Measurements from ENCODE around the gene ATG14. TPM values are rescaled to one million over a fixed set of nuclear protein-coding genes. Genes with fewer than 3 reads are reported as not detected.

Gene ATG14
- total and polyA plus RNA-seq, 2 of the 8 experiments (the other 6 are each of a cell fraction or from before 2014, with no cell fraction given), result 4.9 to 10.8 TPM

GRCh38 chr14:55347040-55347439 is 64.6 kb downstream of the ATG14 start:
- no peak overlapping the region for H2BK20ac ChIP-seq (ENCODE audit: low read length)
- H3K27ac ChIP-seq (ENCODE audit: low read depth, low read length), result no peak overlapping the region
- ChIA-PET CTCF (ENCODE audit: partially characterized antibody) (interaction anchor here (0.8 to 1.5 kb wide), 3 partner anchors 8 to 101 kb away, joined by 3 to 10 read pairs (median 4); no protein-coding TSS in a partner anchor), POLR2A (ENCODE audit: partially characterized antibody) (interaction anchor here (0.9 to 1.4 kb wide), 2 partner anchors 8 to 9 kb away, joined by 3 to 4 read pairs; no protein-coding TSS in a partner anchor)
- no peak overlapping the region for H4K5ac ChIP-seq (ENCODE audit: insufficient read length, low read depth, low read length)
- peaks cover 0 to 6% of the 10 kb centered on the region in 2 experiments for H4K20me1 ChIP-seq (replicated peaks in 1 of 2; ENCODE audit: control insufficient read depth in 1 of 2, insufficient read depth in 2 of 2, low read length in 2 of 2)
- WGBS, 2 experiments (ENCODE audit: extremely low coverage in 1 of 2, insufficient coverage in 1 of 2, insufficient read length in 1 of 2, insufficient replicate concordance in 2 of 2, low coverage in 1 of 2, low lambda C conversion rate in 2 of 2, missing lambda C conversion rate in 1 of 2), result 91% methylated on average over 1 of the region's 1 CpG; no CpG with 5 or more reads in 1 of the 2 experiments
- peaks cover 0 to 24% of the 10 kb centered on the region in 2 experiments; a peak in 2 of 4 replicates for H3K79me2 ChIP-seq (ENCODE audit: control insufficient read depth in 1 of 2, insufficient read depth in 2 of 2, low read length in 2 of 2)
- H3K4me3 ChIP-seq (ENCODE audit: extremely low read depth in 1 of 4, insufficient read depth in 2 of 4, low read depth in 3 of 4, low read length in 4 of 4), result no peak overlapping the region
- no peaks in the 10 kb centered on the region for H3K4me1 ChIP-seq (replicated peaks in 1 of 4; ENCODE audit: control insufficient read depth in 3 of 4, insufficient read depth in 4 of 4, low read length in 3 of 4)
- no peak overlapping the region for H4K91ac ChIP-seq (replicated peaks; ENCODE audit: insufficient read length, low read length)
- no peak overlapping the region for H3K9ac ChIP-seq (replicated peaks in 1 of 4; ENCODE audit: extremely low read depth in 1 of 4, low read depth in 3 of 4, low read length in 3 of 4)
- H2BK12ac ChIP-seq (ENCODE audit: low read depth, low read length), result no peak overlapping the region
- H2BK120ac ChIP-seq (replicated peaks; ENCODE audit: low read depth, low read length), result no peak overlapping the region
- no peak overlapping the region for H3K18ac ChIP-seq (ENCODE audit: extremely low read depth, low read length)
- no peak overlapping the region for H3K56ac ChIP-seq (replicated peaks; ENCODE audit: insufficient read length, low read depth, low read length)
- peaks cover 0 to 12% (median 3%) of the 10 kb centered on the region in 4 experiments; a peak in 4 of 8 replicates for H3K36me3 ChIP-seq (ENCODE audit: control insufficient read depth in 2 of 4, insufficient read depth in 4 of 4, low read length in 3 of 4)
- no peak overlapping the region for H3K23ac ChIP-seq (ENCODE audit: insufficient read length)
- H2AK5ac ChIP-seq (ENCODE audit: low read depth, low read length), result no peak overlapping the region
- no peak overlapping the region for H2BK5ac ChIP-seq (ENCODE audit: low read depth, low read length)
- no peaks in the 10 kb centered on the region for H3K9me3 ChIP-seq (ENCODE audit: insufficient read depth in 2 of 2, low read depth in 1 of 2, low read length in 1 of 2)
- H3K79me1 ChIP-seq (ENCODE audit: low read depth, low read length), result peaks cover 4% of the 10 kb centered on the region; the same call in 1 of the 2 replicates
- FAIRE-seq (no peak), DNase-seq (ENCODE audit: low read depth in 1 of 2, low spot score in 2 of 2) (no peak)
- H3K4ac ChIP-seq (replicated peaks; ENCODE audit: insufficient read length, low read depth, low read length), result no peak overlapping the region
- H2AFZ ChIP-seq (ENCODE audit: low read length), result no peak overlapping the region
- no peaks in the 10 kb centered on the region for H3K23me2 ChIP-seq (ENCODE audit: low read depth, low read length)
- no peak overlapping the region for H2BK15ac ChIP-seq (ENCODE audit: low read length)
- H3K27me3 ChIP-seq (replicated peaks in 1 of 4; ENCODE audit: control insufficient read depth in 3 of 4, extremely low read depth in 1 of 4, insufficient read depth in 3 of 4, low read length in 3 of 4), result peaks cover 0 to 2% (median 0%) of the 10 kb centered on the region in 4 experiments; a peak in 1 of 7 replicates
- H3K4me2 ChIP-seq (ENCODE audit: insufficient read depth in 1 of 2, low read depth in 2 of 2, low read length in 2 of 2), result no peak overlapping the region
- no peak overlapping the region for H3K14ac ChIP-seq (ENCODE audit: insufficient read length)
- no peak overlapping the region for H4K8ac ChIP-seq (ENCODE audit: extremely low read depth, insufficient read depth, low read length)
- TF ChIP-seq EZH2 (IDR thresholded peaks at IDR 0.05; ENCODE audit: low read depth, low read length, severe bottlenecking) (no peak), CTCF (IDR thresholded peaks at IDR 0.05; ENCODE audit: control extremely low read depth in 1 of 3, insufficient read depth in 1 of 3, low read depth in 1 of 3, low read length in 3 of 3) (no peak), CEBPB (IDR thresholded peaks at IDR 0.05; ENCODE audit: low read depth, low read length) (no peak), KDM1A (IDR thresholded peaks at IDR 0.05; ENCODE audit: borderline replicate concordance, low read length) (no peak), POU5F1 (IDR thresholded peaks at IDR 0.05; ENCODE audit: low read depth, low read length) (no peak), BRCA1 (IDR thresholded peaks at IDR 0.05; ENCODE audit: low read depth, low read length) (no peak), PHF8 (conservative IDR thresholded peaks at IDR 0.05; ENCODE audit: low read depth, low read length) (no peak), TEAD4 (IDR thresholded peaks at IDR 0.05; ENCODE audit: low read depth, low read length) (no peak), JUND (IDR thresholded peaks at IDR 0.05; ENCODE audit: low read length) (no peak)
- TF ChIP-seq, protein P1, sequence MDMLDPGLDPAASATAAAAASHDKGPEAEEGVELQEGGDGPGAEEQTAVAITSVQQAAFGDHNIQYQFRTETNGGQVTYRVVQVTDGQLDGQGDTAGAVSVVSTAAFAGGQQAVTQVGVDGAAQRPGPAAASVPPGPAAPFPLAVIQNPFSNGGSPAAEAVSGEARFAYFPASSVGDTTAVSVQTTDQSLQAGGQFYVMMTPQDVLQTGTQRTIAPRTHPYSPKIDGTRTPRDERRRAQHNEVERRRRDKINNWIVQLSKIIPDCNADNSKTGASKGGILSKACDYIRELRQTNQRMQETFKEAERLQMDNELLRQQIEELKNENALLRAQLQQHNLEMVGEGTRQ (IDR thresholded peaks at IDR 0.05; ENCODE audit: low read length), result no peak

All from H1 (cell line).